Uterus (tissue), 2 donors: Measurements from ENCODE around the gene LDLRAD4.

ENCODE experiments used
- CTCF ChIP-seq, 4 experiments: fragments of 200-600 bp in 2 of 4; fragments of 450-650 bp in 2 of 4; sonication (generic) in 2 of 4; IDR thresholded peaks; one replicate each; pipeline ENCODE4 v1.5.1; 2016 to 2019; ENCODE audit warnings: antibody characterized with exemption in 4 of 4, mild to moderate bottlenecking in 2 of 4, moderate library complexity in 1 of 4
- POLR2A ChIP-seq, 2 donors: fragments of 450-650 bp; IDR thresholded peaks; one replicate each; pipeline ENCODE4 v1.6.1; 2016; ENCODE audit warnings: antibody characterized with exemption in 2 of 2, mild to moderate bottlenecking in 1 of 2, moderate library complexity in 1 of 2

GRCh38 chr18:13464432-13465123 is 246.0 kb downstream of the LDLRAD4 start:
- TF ChIP-seq CTCF (IDR thresholded peaks at IDR 0.05): no peak
- no peak for TF ChIP-seq POLR2A (IDR thresholded peaks at IDR 0.05)
